GM12878 (cell line): ENCODE measurements around the gene INPP1. TPM values are rescaled to one million over a fixed set of nuclear protein-coding genes. Genes with fewer than 3 reads are reported as not detected.
A peak's percentile ranks its signal among the peaks of the same experiment; 100 is the strongest.

Experiments used
- ATAC-seq: fragments of 200-7000 bp; cut with Tn5 transposase; 3 replicates; pipeline ENCODE4 v1.9.1; 2020; ENCODE audit warnings: mild to moderate bottlenecking, moderate library complexity
- BruUV-seq: library from RNA; stranded (reverse); fragments of 400-500 nt; replicated peaks from 2 replicates; lab custom pipeline; 2021; lab: Mats Ljungman, UMichigan
- CTCF ChIA-PET: fragments of 300-600 bp; sonication (Branson Sonifier 250); formaldehyde crosslinking; extraction: SDS; loops from one replicate; lab custom pipeline; 2021; ENCODE audit warnings: inconsistent platforms; lab: Yijun Ruan, JAX
- POLR2A ChIA-PET: fragments of 350-600 bp; formaldehyde crosslinking; extraction: SDS; loops from one replicate; lab custom pipeline; 2021; ENCODE audit warnings: inconsistent platforms; lab: Charles Lee
- RAD21 ChIA-PET: fragments of 300-600 bp; sonication (Branson Sonifier 250); formaldehyde crosslinking; loops from one replicate; lab custom pipeline; 2023; ENCODE audit warnings: antibody characterized with exemption; ENCODE audit not compliant: unreplicated experiment; lab: Charles Lee
- SMC1A ChIA-PET: fragments of 300-600 bp; sonication (Branson Sonifier 250); formaldehyde crosslinking; loops from one replicate; lab custom pipeline; 2023; ENCODE audit not compliant: unreplicated experiment, uncharacterized antibody; lab: Charles Lee
- DNase-seq: peaks from one replicate; pipeline ENCODE4 v3.0.0-alpha.2; 2011; ENCODE audit warnings: low read depth, low spot score
- FAIRE-seq: peaks from 3 replicates; lab custom pipeline; 2011; peaks lifted over from hg19 to GRCh38; lab: Jason Lieb, UNC
- H2AFZ ChIP-seq: 2 replicates; pipeline ENCODE4 v1.6.0; 2011; ENCODE audit warnings: low read depth, low read length, control low read depth; ENCODE audit not compliant: control insufficient read depth
- H3K27ac ChIP-seq: 2 replicates; pipeline ENCODE4 v1.5.1; 2011; ENCODE audit warnings: control low read depth; ENCODE audit not compliant: control insufficient read depth, insufficient read depth
- H3K27me3 ChIP-seq, 2 experiments: replicated peaks in 1 of 2; 2 replicates each; pipeline versions ENCODE4 v1.6.0 to v1.6.1; 2011; ENCODE audit warnings: low read length in 1 of 2; ENCODE audit not compliant: control insufficient read depth in 2 of 2, insufficient read depth in 2 of 2
- H3K36me3 ChIP-seq, 2 experiments: 2 replicates each; pipeline ENCODE4 v1.5.1; 2011; ENCODE audit warnings: low read length in 1 of 2; ENCODE audit not compliant: control insufficient read depth in 2 of 2, insufficient read depth in 2 of 2
- H3K4me1 ChIP-seq: 2 replicates; pipeline ENCODE4 v1.6.1; 2011; ENCODE audit warnings: mild to moderate bottlenecking, low read length, moderate library complexity, mixed read lengths; ENCODE audit not compliant: control insufficient read depth, insufficient read depth
- H3K4me2 ChIP-seq: 2 replicates; pipeline ENCODE4 v1.6.0; 2011; ENCODE audit warnings: control low read depth; ENCODE audit not compliant: control insufficient read depth, insufficient read depth
- H3K4me3 ChIP-seq: fragments of 200-600 bp; sonication (generic); 2 replicates; pipeline ENCODE4 v1.5.1; 2016
- H3K79me2 ChIP-seq: 2 replicates; pipeline ENCODE4 v1.6.0; 2011; ENCODE audit warnings: low read length; ENCODE audit not compliant: control insufficient read depth, insufficient read depth
- H3K9ac ChIP-seq: 2 replicates; pipeline ENCODE4 v1.8.0; 2011; ENCODE audit warnings: low read length, control low read depth, mixed read lengths; ENCODE audit not compliant: control insufficient read depth, insufficient read depth
- H3K9me3 ChIP-seq: replicated peaks from 3 replicates; pipeline ENCODE4 v1.5.1; 2011; ENCODE audit warnings: mild to moderate bottlenecking, low read length; ENCODE audit not compliant: control insufficient read depth, insufficient read depth
- H4K20me1 ChIP-seq: 2 replicates; pipeline ENCODE4 v1.6.0; 2011; ENCODE audit not compliant: control insufficient read depth, insufficient read depth
- BCL11A ChIP-seq: IDR thresholded peaks from 2 replicates; pipeline ENCODE4 v1.6.1; 2011; ENCODE audit warnings: low read depth, low read length
- BHLHE40 ChIP-seq, 2 experiments: fragments of 450-650 bp in 1 of 2; IDR thresholded peaks; 2 replicates each; pipeline ENCODE4 v1.6.1; 2011 to 2017; ENCODE audit warnings: low read depth in 2 of 2, borderline replicate concordance in 1 of 2, improper control_type of control experiment in 1 of 2, low read length in 1 of 2, mild to moderate bottlenecking in 1 of 2
- BMI1 ChIP-seq: fragments of 450-650 bp; IDR thresholded peaks from 2 replicates; pipeline ENCODE4 v1.6.1; 2016; ENCODE audit warnings: mild to moderate bottlenecking, moderate library complexity, borderline replicate concordance
- CBX5 ChIP-seq: sonication (generic); IDR thresholded peaks from 2 replicates; pipeline ENCODE4 v1.6.1; 2016; ENCODE audit warnings: low read depth, moderate library complexity, mild to moderate bottlenecking, inconsistent platforms
- CHD2 ChIP-seq: IDR thresholded peaks from 2 replicates; pipeline ENCODE4 v1.6.1; 2011; ENCODE audit warnings: low read depth, low read length, improper control_type of control experiment, borderline replicate concordance
- EZH2 ChIP-seq: IDR thresholded peaks from 2 replicates; pipeline ENCODE4 v1.6.1; 2012; ENCODE audit warnings: low read depth, mild to moderate bottlenecking, control low read depth, inconsistent platforms, low read length, borderline replicate concordance; ENCODE audit not compliant: control insufficient read depth
- GABPA ChIP-seq: IDR thresholded peaks from 2 replicates; pipeline ENCODE4 v1.6.1; 2014; ENCODE audit warnings: antibody characterized with exemption, low read depth, mild to moderate bottlenecking, inconsistent platforms
- SMARCA5 ChIP-seq: fragments of 450-650 bp; IDR thresholded peaks from 2 replicates; pipeline ENCODE4 v1.6.1; 2017; ENCODE audit warnings: mild to moderate bottlenecking
- STAT3 ChIP-seq: IDR thresholded peaks from 2 replicates; pipeline ENCODE4 v1.6.1; 2011; ENCODE audit warnings: low read depth, low read length, improper control_type of control experiment
- ZNF207 ChIP-seq: fragments of 450-650 bp; IDR thresholded peaks from 2 replicates; pipeline ENCODE4 v1.6.1; 2014; ENCODE audit warnings: antibody characterized with exemption, mild to moderate bottlenecking, borderline replicate concordance
- ZNF24 ChIP-seq: fragments of 450-650 bp; IDR thresholded peaks from 2 replicates; pipeline ENCODE4 v1.6.1; 2017; ENCODE audit warnings: antibody characterized with exemption, mild to moderate bottlenecking
- WGBS: methylation state at CpG from one replicate; pipeline ENCODE4 v1.1.6; 2016; ENCODE audit warnings: low lambda C conversion rate; ENCODE audit not compliant: insufficient replicate concordance, insufficient coverage; ENCODE audit errors: missing lambda C conversion rate; 5-methylcytosine and 5-hydroxymethylcytosine counted together
- in situ Hi-C: fragments of 300-500 bp; cut with MboI; formaldehyde crosslinking; loops from 9 replicates; pipeline ENCODE4 v1.14.3; 2018; ENCODE audit warnings: mixed read lengths
- intact Hi-C: fragments of 100-400 bp; cut with micrococcal nuclease; formaldehyde crosslinking; loops from one replicate; pipeline ENCODE4 v1.14.2; 2022; ENCODE audit not compliant: unreplicated experiment
- polyA plus RNA-seq, 11 experiments: library from polyadenylated mRNA; depleted of rRNA in 4 of 11; unstranded in 6 of 11; stranded (reverse) in 5 of 11; fragments of >200 nt; fragmentation: Nextera tagmentation in 4 of 11; fragmentation: Illumina TruSeq in 1 of 11; extraction: Ambion mirVana in 4 of 11; extraction: Trizol in 1 of 11; gene quantifications; 1 replicate in 1 of 11; 2 replicates in 10 of 11; pipeline versions ENCODE4 v1.2.1 to v1.2.3, GENCODE V29; 2011 to 2016; ENCODE audit warnings: inconsistent platforms in 2 of 11, missing spikeins in 2 of 11, low read depth in 1 of 11
- total RNA-seq, 4 experiments: library from RNA; depleted of rRNA in 3 of 4; stranded (reverse); fragments of >200 nt in 3 of 4; fragmentation: Illumina TruSeq in 1 of 4; extraction: Trizol in 1 of 4; gene quantifications; 2 replicates each; pipeline versions ENCODE4 v1.2.1 to v1.2.3, GENCODE V29; 2013 to 2021
- TF ChIP-seq, protein P1 (sequence below): fragments of 450-650 bp; formaldehyde crosslinking; IDR thresholded peaks from 2 replicates; pipeline ENCODE4 v1.5.0; 2022; ENCODE audit warnings: mild to moderate bottlenecking, missing genetic modification characterization
- TF ChIP-seq, protein P2 (sequence below): IDR thresholded peaks from 2 replicates; pipeline ENCODE4 v1.6.1; 2011; ENCODE audit warnings: borderline replicate concordance, low read depth, mild to moderate bottlenecking, moderate library complexity, mixed read lengths, low read length; ENCODE audit not compliant: insufficient read depth; ENCODE audit errors: extremely low read length
- TF ChIP-seq, protein P3 (sequence below): IDR thresholded peaks from 2 replicates; pipeline ENCODE4 v1.6.1; 2012; ENCODE audit warnings: low read depth, low read length, improper control_type of control experiment

Gene INPP1
- total and polyA plus RNA-seq, 10 of the 15 experiments (the other 5 are each of a cell fraction or from before 2014, with no cell fraction given): 3.3 to 17.9 (median 11.1) TPM

DNA sequence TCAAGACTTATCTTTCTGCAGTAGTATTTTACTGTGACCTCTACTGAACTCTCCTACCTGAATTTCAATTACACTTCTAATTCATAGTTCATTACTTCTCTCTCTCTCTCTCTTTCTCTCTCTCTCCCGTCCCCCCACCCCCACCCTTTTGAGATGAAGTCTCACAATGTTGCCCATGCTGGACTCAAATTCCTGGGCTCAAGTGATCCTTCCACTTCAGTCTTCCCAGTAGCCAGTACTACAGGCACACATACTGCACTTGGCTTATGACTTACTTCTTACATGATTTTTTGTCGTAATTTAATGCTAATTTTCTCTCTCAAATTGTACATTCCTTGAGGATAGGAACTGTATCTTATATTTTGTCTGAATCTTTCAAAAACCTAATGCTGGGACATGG lies 17.8 kb upstream of the INPP1 start (continued):
- TF ChIP-seq, protein P1, sequence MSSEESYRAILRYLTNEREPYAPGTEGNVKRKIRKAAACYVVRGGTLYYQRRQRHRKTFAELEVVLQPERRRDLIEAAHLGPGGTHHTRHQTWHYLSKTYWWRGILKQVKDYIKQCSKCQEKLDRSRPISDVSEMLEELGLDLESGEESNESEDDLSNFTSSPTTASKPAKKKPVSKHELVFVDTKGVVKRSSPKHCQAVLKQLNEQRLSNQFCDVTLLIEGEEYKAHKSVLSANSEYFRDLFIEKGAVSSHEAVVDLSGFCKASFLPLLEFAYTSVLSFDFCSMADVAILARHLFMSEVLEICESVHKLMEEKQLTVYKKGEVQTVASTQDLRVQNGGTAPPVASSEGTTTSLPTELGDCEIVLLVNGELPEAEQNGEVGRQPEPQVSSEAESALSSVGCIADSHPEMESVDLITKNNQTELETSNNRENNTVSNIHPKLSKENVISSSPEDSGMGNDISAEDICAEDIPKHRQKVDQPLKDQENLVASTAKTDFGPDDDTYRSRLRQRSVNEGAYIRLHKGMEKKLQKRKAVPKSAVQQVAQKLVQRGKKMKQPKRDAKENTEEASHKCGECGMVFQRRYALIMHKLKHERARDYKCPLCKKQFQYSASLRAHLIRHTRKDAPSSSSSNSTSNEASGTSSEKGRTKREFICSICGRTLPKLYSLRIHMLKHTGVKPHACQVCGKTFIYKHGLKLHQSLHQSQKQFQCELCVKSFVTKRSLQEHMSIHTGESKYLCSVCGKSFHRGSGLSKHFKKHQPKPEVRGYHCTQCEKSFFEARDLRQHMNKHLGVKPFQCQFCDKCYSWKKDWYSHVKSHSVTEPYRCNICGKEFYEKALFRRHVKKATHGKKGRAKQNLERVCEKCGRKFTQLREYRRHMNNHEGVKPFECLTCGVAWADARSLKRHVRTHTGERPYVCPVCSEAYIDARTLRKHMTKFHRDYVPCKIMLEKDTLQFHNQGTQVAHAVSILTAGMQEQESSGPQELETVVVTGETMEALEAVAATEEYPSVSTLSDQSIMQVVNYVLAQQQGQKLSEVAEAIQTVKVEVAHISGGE: no peak
- no peak for TF ChIP-seq GABPA
- TF ChIP-seq CHD2: no peak
- no peak for TF ChIP-seq BHLHE40 (IDR thresholded peaks at IDR 0.05; ENCODE audit: borderline replicate concordance in 1 of 2, low read depth in 2 of 2, low read length in 1 of 2)
- TF ChIP-seq BCL11A: no peak
- TF ChIP-seq SMARCA5: no peak
- TF ChIP-seq STAT3: no peak

DNA sequence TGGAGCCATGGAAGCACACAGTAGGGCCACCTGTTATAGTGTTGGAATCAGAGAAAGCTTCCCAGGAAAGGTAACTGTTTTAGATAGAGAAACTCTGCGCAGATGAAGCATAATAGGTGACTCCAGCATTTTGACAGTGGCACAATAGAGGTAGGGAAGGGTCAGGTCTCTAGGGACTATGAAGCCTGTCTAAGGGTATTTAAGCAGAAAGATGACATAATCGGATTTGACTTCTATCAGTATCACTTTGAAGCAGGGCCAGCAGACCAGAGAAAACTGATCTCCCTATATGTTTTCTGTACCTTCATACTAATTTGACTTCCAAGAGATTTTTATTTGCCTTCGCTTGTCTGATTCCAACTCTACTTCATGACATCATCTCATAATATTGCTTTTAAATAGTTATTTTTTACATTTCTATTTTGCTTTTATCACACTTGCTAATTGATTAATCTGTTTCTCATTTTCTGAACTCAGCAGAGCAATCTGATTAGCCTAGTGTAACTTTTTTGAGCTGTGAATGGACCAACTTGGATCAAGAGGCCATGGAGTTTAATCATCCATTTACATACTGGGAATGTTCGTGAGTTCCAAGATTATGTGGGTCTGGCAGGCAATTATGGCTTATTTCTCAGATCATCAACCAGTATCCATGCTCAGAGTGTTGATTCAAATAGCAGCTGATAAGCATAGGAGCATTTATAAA lies 15.4 kb upstream of the INPP1 start:
- Histone ChIP-seq H3K4me2 (no peak overlapping the region), H3K79me2 (no peaks in the 10 kb centered on the region), H2AFZ (no peak overlapping the region), H3K27ac (no peak overlapping the region), H3K9me3 (no peaks in the 10 kb centered on the region), H3K4me3 (no peak overlapping the region), H3K27me3 (no peaks in the 10 kb centered on the region; a peak in 1 of 4 replicates), H4K20me1 (no peaks in the 10 kb centered on the region), H3K36me3 (no peaks in the 10 kb centered on the region), H3K9ac (no peak overlapping the region), H3K4me1 (no peaks in the 10 kb centered on the region)
- WGBS: 31% methylated on average over 4 of the region's 4 CpGs
- ATAC-seq (peak; percentile 54; the same call in 2 of the 3 replicates), FAIRE-seq (no peak), DNase-seq (no peak)
- intact Hi-C loops (no loop called here), in situ Hi-C loops (no loop called here)
- SMC1A ChIA-PET: interaction anchor here (0.9 to 1.2 kb wide), 3 partner anchors 10 to 352 kb away, joined by 3 to 5 read pairs (median 3); no protein-coding TSS in a partner anchor
- CTCF ChIA-PET: interaction anchor here (1.0 kb wide), 1 partner anchor 16 kb away, joined by 4 read pairs; no protein-coding TSS in a partner anchor
- BruUV-seq: no TSS peak
- POLR2A ChIA-PET: interaction anchor here (1.0 kb wide), 1 partner anchor 33 kb away, joined by 4 read pairs; no protein-coding TSS in a partner anchor
- RAD21 ChIA-PET: interaction anchor here (1.5 kb wide), 2 partner anchors 17 to 30 kb away, joined by 3 to 4 read pairs; no protein-coding TSS in a partner anchor
- TF ChIP-seq, protein P2, sequence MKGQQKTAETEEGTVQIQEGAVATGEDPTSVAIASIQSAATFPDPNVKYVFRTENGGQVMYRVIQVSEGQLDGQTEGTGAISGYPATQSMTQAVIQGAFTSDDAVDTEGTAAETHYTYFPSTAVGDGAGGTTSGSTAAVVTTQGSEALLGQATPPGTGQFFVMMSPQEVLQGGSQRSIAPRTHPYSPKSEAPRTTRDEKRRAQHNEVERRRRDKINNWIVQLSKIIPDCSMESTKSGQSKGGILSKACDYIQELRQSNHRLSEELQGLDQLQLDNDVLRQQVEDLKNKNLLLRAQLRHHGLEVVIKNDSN: no peak
- TF ChIP-seq ZNF24 (no peak), ZNF207 (no peak), CBX5 (no peak), BMI1 (no peak), EZH2 (no peak)
- TF ChIP-seq, protein P3, sequence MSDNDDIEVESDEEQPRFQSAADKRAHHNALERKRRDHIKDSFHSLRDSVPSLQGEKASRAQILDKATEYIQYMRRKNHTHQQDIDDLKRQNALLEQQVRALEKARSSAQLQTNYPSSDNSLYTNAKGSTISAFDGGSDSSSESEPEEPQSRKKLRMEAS: no peak
